Uterus (tissue), 2 donors: ENCODE results near the gene GHRH.

Experiments
- CTCF ChIP-seq, 4 experiments: fragments of 200-600 bp in 2 of 4; fragments of 450-650 bp in 2 of 4; sonication (generic) in 2 of 4; IDR thresholded peaks; one replicate each; pipeline ENCODE4 v1.5.1; 2016 to 2019; ENCODE audit warnings: antibody characterized with exemption in 4 of 4, mild to moderate bottlenecking in 2 of 4, moderate library complexity in 1 of 4
- POLR2A ChIP-seq, 2 donors: fragments of 450-650 bp; IDR thresholded peaks; one replicate each; pipeline ENCODE4 v1.6.1; 2016; ENCODE audit warnings: antibody characterized with exemption in 2 of 2, mild to moderate bottlenecking in 1 of 2, moderate library complexity in 1 of 2

GRCh38 chr20:37260923-37261322 lies 691 bp downstream of the GHRH start:
- TF ChIP-seq CTCF (IDR thresholded peaks at IDR 0.05), result no peak
- no peak for TF ChIP-seq POLR2A (IDR thresholded peaks at IDR 0.05)
